ENCODE measurements around the gene ANKRD24. TPM values are rescaled to one million over a fixed set of nuclear protein-coding genes. Genes with fewer than 3 reads are reported as not detected.
"Not testable (repeated sequence)": the region's sequence is repeated elsewhere in the genome, so short reads cannot be mapped to it uniquely, and the experiment has no call there.

Gene ANKRD24
- total and polyA plus RNA-seq, 7 donors = 0.36 to 1.2 (median 0.72) TPM; not detected in 1

- intact Hi-C loops (cut with DNase I) = no loop called here
- 75 to 81% methylated on average over 5 of the region's 5 CpGs for WGBS, 2 donors
- H3K9me3 ChIP-seq = peaks cover 0 to 5% (median 2%) of the 10 kb centered on the region in 4 donors
These were observed 59.4 kb downstream of the ANKRD24 start for GRCh38 chr19:4241824-4242430.

DNA sequence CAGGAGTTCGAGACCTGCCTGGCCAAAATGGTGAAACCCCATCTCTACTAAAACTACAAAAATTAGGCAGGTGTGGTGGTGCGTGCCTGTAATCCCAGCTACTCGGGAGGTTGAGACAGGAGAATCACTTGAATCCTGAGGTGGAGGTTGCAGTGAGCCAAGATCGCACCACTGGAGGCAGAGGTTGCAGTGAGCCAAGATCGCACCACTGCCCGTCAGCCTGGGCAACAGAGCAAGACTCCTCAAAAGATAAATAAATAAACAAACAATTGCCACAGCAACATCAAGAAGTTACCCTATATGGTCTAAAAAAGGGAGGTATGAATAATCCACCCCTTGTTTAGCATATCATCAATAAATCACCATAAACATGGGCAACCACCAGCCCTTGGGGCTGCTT lies 63.4 kb downstream of the ANKRD24 start:
- intact Hi-C loops (cut with DNase I) = loop anchor here (2.0 to 5.0 kb wide), 4 partner anchors 81 to 276 kb away; partner anchors contain the start of genes CHAF1A and MPND
- Histone ChIP-seq H3K4me1 (peaks cover 0 to 13% (median 12%) of the 10 kb centered on the region in 4 donors), H3K36me3 (peaks cover 9 to 25% (median 17%) of the 10 kb centered on the region in 4 donors)
- not testable (repeated sequence) for H3K27ac ChIP-seq, H3K4me3 ChIP-seq, DNase-seq, H3K27me3 ChIP-seq, H3K9me3 ChIP-seq
- WGBS, 2 donors = 96 to 98% methylated on average over 6 of the region's 6 CpGs

More at GRCh38 chr19:4241824-4242430, 59.4 kb downstream of the ANKRD24 start:
- H3K4me3 ChIP-seq = no peak overlapping the region
- H3K27me3 ChIP-seq = no peaks in the 10 kb centered on the region
- H3K27ac ChIP-seq = no peak overlapping the region
- H3K36me3 ChIP-seq = no peaks in the 10 kb centered on the region
- no peak for TF ChIP-seq POLR2A (IDR thresholded peaks at IDR 0.05)
- TF ChIP-seq CTCF (IDR thresholded peaks at IDR 0.05) = no peak
- TF ChIP-seq EP300 (IDR thresholded peaks at IDR 0.05) = no peak
- TF ChIP-seq POLR2AphosphoS5 (IDR thresholded peaks at IDR 0.05) = no peak
- H3K4me1 ChIP-seq = peaks cover 0 to 6% (median 6%) of the 10 kb centered on the region in 4 donors
- DNase-seq = no peak

GRCh38 chr19:4246767-4247593 lies 64.5 kb downstream of the ANKRD24 start, which contains the start of gene YJU2:
Gene YJU2 (plus strand): TSS chr19:4247080. CDS start chr19:4247147, 67 bp downstream.
- Histone ChIP-seq H3K27me3 (no peaks in the 10 kb centered on the region), H3K27ac (peak within 1 kb of the TSS; percentile 93 to 96 (median 94)), H3K9me3 (peaks cover 0 to under 1% (median under 1%) of the 10 kb centered on the region in 4 donors), H3K4me1 (peaks cover 0 to 13% (median 12%) of the 10 kb centered on the region in 4 donors), H3K36me3 (peaks cover 12 to 36% (median 28%) of the 10 kb centered on the region in 4 donors), H3K4me3 (peak within 1 kb of the TSS; percentile 60 to 79 (median 66))
- intact Hi-C loops (cut with DNase I) = loop anchor here (2.0 to 5.0 kb wide), 4 partner anchors 80 to 275 kb away; partner anchors contain the start of genes CHAF1A and MPND
- DNase-seq = peak; percentile 99
- 0% methylated on average over 45 of the region's 45 CpGs for WGBS, 2 donors
- no peak for TF ChIP-seq CTCF (IDR thresholded peaks at IDR 0.05)
- peak; percentile 37 to 67 (median 66) for TF ChIP-seq POLR2AphosphoS5 (IDR thresholded peaks at IDR 0.05)

DNA sequence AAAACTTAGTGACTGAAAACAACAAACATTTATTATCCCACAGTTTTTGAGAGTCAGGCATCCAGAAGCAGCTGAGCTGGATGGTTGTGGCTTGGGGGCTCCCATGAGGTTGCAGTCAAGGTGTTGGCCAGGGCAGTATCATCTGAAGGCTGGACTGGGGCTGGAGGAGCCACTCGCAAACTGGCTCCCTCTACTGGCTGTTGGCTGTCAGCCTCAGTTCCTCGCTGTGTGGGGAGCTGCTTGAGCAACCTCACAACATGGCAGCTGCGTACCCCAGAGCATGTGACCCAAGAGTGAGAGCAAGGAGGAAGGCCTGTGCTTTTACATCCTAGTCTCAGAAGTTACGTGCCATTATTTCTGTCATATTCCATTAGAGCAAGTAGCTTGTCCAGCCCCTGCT lies 74.1 kb downstream of the ANKRD24 start:
- 96 to 99% methylated on average over 4 of the region's 4 CpGs for WGBS, 2 donors
- Histone ChIP-seq H3K4me1 (no peaks in the 10 kb centered on the region), H3K27ac (no peak overlapping the region), H3K9me3 (peaks cover 0 to 3% (median 0%) of the 10 kb centered on the region in 4 donors), H3K4me3 (no peak overlapping the region), H3K36me3 (peaks cover 20 to 100% (median 73%) of the 10 kb centered on the region in 4 donors), H3K27me3 (no peaks in the 10 kb centered on the region)
- DNase-seq = no peak
- TF ChIP-seq POLR2AphosphoS5 (IDR thresholded peaks at IDR 0.05) (no peak), POLR2A (IDR thresholded peaks at IDR 0.05) (no peak), CTCF (IDR thresholded peaks at IDR 0.05) (no peak), EP300 (IDR thresholded peaks at IDR 0.05) (no peak)
- intact Hi-C loops (cut with DNase I) = no loop called here

- no peak overlapping the region for H3K27ac ChIP-seq
- TF ChIP-seq POLR2A (IDR thresholded peaks at IDR 0.05) (no peak), POLR2AphosphoS5 (IDR thresholded peaks at IDR 0.05) (no peak), EP300 (IDR thresholded peaks at IDR 0.05) (no peak), CTCF (IDR thresholded peaks at IDR 0.05) (no peak)
- no peaks in the 10 kb centered on the region for H3K27me3 ChIP-seq
- 91 to 98% methylated on average over 6 of the region's 6 CpGs for WGBS, 2 donors
- no peak overlapping the region for H3K4me3 ChIP-seq
- H3K9me3 ChIP-seq = peaks cover 0 to 3% (median 0%) of the 10 kb centered on the region in 4 donors
- intact Hi-C loops (cut with DNase I) = no loop called here
- DNase-seq = no peak
- H3K36me3 ChIP-seq = peaks cover 20 to 100% (median 71%) of the 10 kb centered on the region in 4 donors
- no peaks in the 10 kb centered on the region for H3K4me1 ChIP-seq
These were observed 74.5 kb downstream of the ANKRD24 start for GRCh38 chr19:4257025-4257424.
